ENCODE measurements around the gene INSIG2. TPM values are rescaled to one million over a fixed set of nuclear protein-coding genes. Genes with fewer than 3 reads are reported as not detected.

Gene INSIG2
- total RNA-seq, 2 donors from 2014 or later = 12.8 to 47.0 TPM

DNA sequence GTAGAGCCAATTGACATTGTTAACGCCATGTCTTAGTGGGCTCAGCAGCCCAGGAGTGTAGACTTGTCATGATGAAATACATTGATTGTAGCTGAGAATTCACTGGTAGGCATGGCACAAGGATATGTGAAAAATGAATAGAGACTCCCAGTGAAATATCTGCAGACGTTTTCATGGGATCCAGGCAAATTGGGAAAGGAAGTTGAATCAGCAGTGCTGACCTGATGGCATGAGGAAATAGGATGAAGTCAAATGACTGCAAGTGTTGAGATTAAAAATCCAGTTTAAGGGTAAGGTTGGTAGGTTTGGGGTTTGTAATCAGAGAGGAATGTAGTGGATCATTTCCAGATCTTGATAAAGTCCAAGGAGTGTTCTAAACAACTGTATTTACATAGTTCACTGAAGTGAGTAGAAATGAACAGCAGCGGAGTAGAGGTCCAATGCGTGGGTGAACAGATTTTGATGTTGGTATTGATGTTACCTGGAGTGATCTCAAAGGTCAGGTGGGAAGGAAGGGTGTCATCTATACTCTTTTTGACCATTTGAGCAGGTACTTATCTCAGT, 24.6 kb downstream of the INSIG2 start:
- intact Hi-C loops (cut with DNase I) = no loop called here
- Histone ChIP-seq H3K27ac (no peak overlapping the region), H3K4me1 (no peaks in the 10 kb centered on the region), H3K4me3 (no peak overlapping the region), H3K36me3 (no peaks in the 10 kb centered on the region), H3K9me3 (no peaks in the 10 kb centered on the region), H3K27me3 (no peaks in the 10 kb centered on the region), H3K9ac (ENCODE audit: low read depth in 2 of 2, low read length in 2 of 2) (no peak overlapping the region)
- DNase-seq = no peak
- TF ChIP-seq, protein P1, sequence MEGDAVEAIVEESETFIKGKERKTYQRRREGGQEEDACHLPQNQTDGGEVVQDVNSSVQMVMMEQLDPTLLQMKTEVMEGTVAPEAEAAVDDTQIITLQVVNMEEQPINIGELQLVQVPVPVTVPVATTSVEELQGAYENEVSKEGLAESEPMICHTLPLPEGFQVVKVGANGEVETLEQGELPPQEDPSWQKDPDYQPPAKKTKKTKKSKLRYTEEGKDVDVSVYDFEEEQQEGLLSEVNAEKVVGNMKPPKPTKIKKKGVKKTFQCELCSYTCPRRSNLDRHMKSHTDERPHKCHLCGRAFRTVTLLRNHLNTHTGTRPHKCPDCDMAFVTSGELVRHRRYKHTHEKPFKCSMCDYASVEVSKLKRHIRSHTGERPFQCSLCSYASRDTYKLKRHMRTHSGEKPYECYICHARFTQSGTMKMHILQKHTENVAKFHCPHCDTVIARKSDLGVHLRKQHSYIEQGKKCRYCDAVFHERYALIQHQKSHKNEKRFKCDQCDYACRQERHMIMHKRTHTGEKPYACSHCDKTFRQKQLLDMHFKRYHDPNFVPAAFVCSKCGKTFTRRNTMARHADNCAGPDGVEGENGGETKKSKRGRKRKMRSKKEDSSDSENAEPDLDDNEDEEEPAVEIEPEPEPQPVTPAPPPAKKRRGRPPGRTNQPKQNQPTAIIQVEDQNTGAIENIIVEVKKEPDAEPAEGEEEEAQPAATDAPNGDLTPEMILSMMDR (IDR thresholded peaks at IDR 0.05) = no peak

DNA sequence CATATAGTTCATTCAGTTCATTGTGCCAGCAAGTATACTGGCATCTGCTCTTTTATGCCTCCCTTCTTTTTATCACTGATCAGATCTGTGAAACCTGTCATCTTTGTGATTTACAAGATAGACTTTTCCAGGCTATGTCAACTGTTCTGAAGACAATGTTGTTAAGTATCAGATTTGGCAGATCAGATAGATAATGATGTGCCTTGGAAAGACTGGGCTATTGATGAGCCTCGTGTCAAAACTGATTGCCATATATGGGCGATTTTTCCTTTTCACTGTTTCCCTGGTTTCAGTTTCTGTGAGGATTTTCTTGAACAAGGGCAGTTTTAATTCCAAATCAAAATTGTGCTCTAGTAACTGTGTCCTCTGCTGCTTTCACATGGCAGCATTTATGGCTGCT, 26.6 kb downstream of the INSIG2 start:
- Histone ChIP-seq H3K4me3 (no peak overlapping the region), H3K9ac (ENCODE audit: low read depth in 2 of 2, low read length in 2 of 2) (no peak overlapping the region), H3K36me3 (no peaks in the 10 kb centered on the region), H3K27ac (no peak overlapping the region), H3K9me3 (no peaks in the 10 kb centered on the region), H3K27me3 (no peaks in the 10 kb centered on the region), H3K4me1 (no peaks in the 10 kb centered on the region)
- no peak for DNase-seq
- TF ChIP-seq, protein P1 (IDR thresholded peaks at IDR 0.05) = no peak
- intact Hi-C loops (cut with DNase I) = no loop called here

DNA sequence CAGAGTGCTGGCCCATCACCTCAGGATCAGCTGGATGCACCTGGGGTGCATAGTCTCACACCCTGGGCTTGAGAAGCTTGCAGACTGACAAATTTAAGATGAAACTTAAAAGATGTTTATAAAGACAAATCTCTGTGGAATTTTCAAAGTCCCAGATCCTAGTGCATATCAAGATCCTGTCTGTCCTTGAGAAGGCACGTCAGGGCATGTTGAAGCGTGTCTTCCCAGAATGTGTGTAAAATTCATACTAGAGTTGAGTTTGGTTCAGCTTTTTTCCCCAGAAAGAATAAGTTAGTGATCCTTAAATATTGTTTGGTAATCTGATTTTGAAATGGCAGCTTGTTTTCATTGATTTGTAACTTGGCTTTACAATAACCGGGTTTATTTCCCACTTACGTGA, 27.5 kb downstream of the INSIG2 start:
- no peaks in the 10 kb centered on the region for H3K27me3 ChIP-seq
- H3K9ac ChIP-seq (ENCODE audit: low read depth in 2 of 2, low read length in 2 of 2) = no peak overlapping the region
- TF ChIP-seq, protein P1 (IDR thresholded peaks at IDR 0.05) = no peak
- H3K4me3 ChIP-seq = no peak overlapping the region
- no peaks in the 10 kb centered on the region for H3K36me3 ChIP-seq
- intact Hi-C loops (cut with DNase I) = no loop called here
- no peak for DNase-seq
- H3K27ac ChIP-seq = no peak overlapping the region
- H3K9me3 ChIP-seq = no peaks in the 10 kb centered on the region
- H3K4me1 ChIP-seq = no peaks in the 10 kb centered on the region

DNA sequence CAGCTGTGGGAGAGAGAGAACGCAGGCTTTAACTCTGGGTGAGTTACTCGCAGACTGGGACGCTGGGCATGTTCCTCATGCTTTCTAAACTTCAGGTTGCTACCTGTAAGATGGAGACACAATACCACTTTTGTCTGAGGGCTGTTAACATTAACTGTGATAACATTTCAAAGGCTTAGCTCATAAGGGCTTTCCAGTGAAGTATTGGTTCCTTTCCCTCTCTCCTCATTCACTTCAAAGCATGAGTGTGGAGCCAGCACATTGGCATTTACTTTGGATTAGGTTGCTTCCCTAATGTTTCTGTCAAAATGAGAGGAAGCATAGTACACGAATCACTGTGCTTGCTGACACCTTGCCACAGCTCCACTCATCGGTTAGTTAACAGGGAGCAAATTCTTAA, 30.2 kb downstream of the INSIG2 start:
- no peaks in the 10 kb centered on the region for H3K9me3 ChIP-seq
- intact Hi-C loops (cut with DNase I) = no loop called here
- no peak for DNase-seq
- no peak overlapping the region for H3K27ac ChIP-seq
- H3K4me1 ChIP-seq = peaks cover 2% of the 10 kb centered on the region
- H3K27me3 ChIP-seq = no peaks in the 10 kb centered on the region
- TF ChIP-seq, protein P1 (IDR thresholded peaks at IDR 0.05) = no peak
- H3K36me3 ChIP-seq = no peaks in the 10 kb centered on the region
- no peak overlapping the region for H3K9ac ChIP-seq (ENCODE audit: low read depth in 2 of 2, low read length in 2 of 2)
- H3K4me3 ChIP-seq = no peak overlapping the region

DNA sequence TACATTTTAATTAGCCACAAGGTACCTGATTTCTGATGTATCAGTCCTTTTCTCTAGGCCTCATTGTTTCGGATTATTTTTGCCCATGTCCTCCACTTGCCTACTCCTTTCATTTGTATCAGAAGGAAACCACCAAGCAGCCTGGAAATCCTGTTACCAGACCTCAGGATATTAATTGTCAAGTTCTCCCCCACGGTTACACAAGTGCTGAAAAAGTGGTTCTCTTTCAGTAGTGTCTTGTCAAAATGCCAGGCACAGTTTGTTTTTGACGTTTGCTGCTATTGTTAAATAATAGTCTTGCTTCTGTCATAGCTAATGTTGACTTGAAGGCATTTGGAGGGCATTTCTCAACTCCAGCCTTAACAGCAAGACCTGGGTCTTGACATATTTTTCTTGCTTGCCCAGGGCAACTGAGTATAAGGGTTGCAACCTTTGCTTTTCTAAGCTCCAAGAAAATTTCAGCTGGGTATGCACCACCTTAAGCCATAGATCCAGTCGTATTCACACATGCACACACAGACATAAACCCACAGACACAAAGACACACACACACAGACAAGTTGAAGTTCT, 31.0 kb downstream of the INSIG2 start:
- no peak overlapping the region for H3K9ac ChIP-seq (ENCODE audit: low read depth in 2 of 2, low read length in 2 of 2)
- no peak for DNase-seq
- H3K4me1 ChIP-seq = peaks cover 5% of the 10 kb centered on the region
- no peaks in the 10 kb centered on the region for H3K27me3 ChIP-seq
- TF ChIP-seq, protein P1 (IDR thresholded peaks at IDR 0.05) = no peak
- no peaks in the 10 kb centered on the region for H3K9me3 ChIP-seq
- no peak overlapping the region for H3K4me3 ChIP-seq
- intact Hi-C loops (cut with DNase I) = no loop called here
- H3K36me3 ChIP-seq = no peaks in the 10 kb centered on the region
- no peak overlapping the region for H3K27ac ChIP-seq

Data from colonic mucosa (tissue), 4 donors.